OCI-LY7 (cell line): ENCODE results near the gene MANSC1. TPM values are rescaled to one million over a fixed set of nuclear protein-coding genes. Genes with fewer than 3 reads are reported as not detected.

Experiments
- BruUV-seq: library from RNA; stranded (reverse); fragments of 400-500 nt; replicated peaks from 2 replicates; lab custom pipeline; 2021; lab: Mats Ljungman, UMichigan
- CTCF ChIA-PET: fragments of 300-600 bp; sonication (Branson Sonifier 250); formaldehyde crosslinking; loops from one replicate; lab custom pipeline; 2022; ENCODE audit warnings: antibody characterized with exemption; ENCODE audit not compliant: unreplicated experiment; lab: Charles Lee
- POLR2A ChIA-PET: fragments of 300-600 bp; sonication (Branson Sonifier 250); formaldehyde crosslinking; loops from one replicate; lab custom pipeline; 2022; ENCODE audit warnings: antibody characterized with exemption; lab: Charles Lee
- DNase-seq: peaks from one replicate; pipeline ENCODE4 v3.0.0-alpha.2; 2015; ENCODE audit warnings: low spot score
- H2AFZ ChIP-seq: fragments of 200-600 bp; sonication (generic), shearing (Covaris generic); 2 replicates; pipeline ENCODE4 v1.6.1; 2014; ENCODE audit warnings: mild to moderate bottlenecking, antibody characterized with exemption, low read length, moderate library complexity
- H3K27ac ChIP-seq: fragments of 200-600 bp; sonication (generic); 2 replicates; pipeline ENCODE4 v1.5.1; 2014; ENCODE audit warnings: mixed run types, low read depth, mild to moderate bottlenecking, moderate library complexity, low read length, inconsistent platforms; ENCODE audit not compliant: poor library complexity, severe bottlenecking
- H3K36me3 ChIP-seq: fragments of 200-600 bp; sonication (generic); 2 replicates; pipeline ENCODE4 v1.6.1; 2014; ENCODE audit warnings: mild to moderate bottlenecking, antibody characterized with exemption, low read length, moderate library complexity, mixed read lengths; ENCODE audit not compliant: insufficient read depth
- H3K4me1 ChIP-seq: fragments of 200-600 bp; sonication (generic); 2 replicates; pipeline ENCODE4 v1.5.1; 2014; ENCODE audit warnings: mild to moderate bottlenecking, low read length; ENCODE audit not compliant: insufficient read depth, poor library complexity, severe bottlenecking
- H3K4me2 ChIP-seq: fragments of 200-600 bp; sonication (generic); 2 replicates; pipeline ENCODE4 v1.6.1; 2014; ENCODE audit warnings: mild to moderate bottlenecking, low read length
- H3K4me3 ChIP-seq: fragments of 200-600 bp; sonication (generic); 2 replicates; pipeline ENCODE4 v1.5.1; 2014; ENCODE audit warnings: mild to moderate bottlenecking, low read depth, low read length; ENCODE audit not compliant: poor library complexity, severe bottlenecking
- H3K79me2 ChIP-seq: fragments of 200-600 bp; sonication (generic); 2 replicates; pipeline ENCODE4 v1.6.1; 2016; ENCODE audit warnings: low read depth, mild to moderate bottlenecking, low read length, moderate library complexity, mixed read lengths; ENCODE audit not compliant: insufficient read depth
- H3K9me2 ChIP-seq: fragments of 200-600 bp; sonication (generic); 2 replicates; pipeline ENCODE4 v1.6.1; 2016; ENCODE audit warnings: mild to moderate bottlenecking, low read length, mixed read lengths; ENCODE audit not compliant: insufficient read depth
- H3K9me3 ChIP-seq: fragments of 200-600 bp; sonication (generic); 2 replicates; pipeline ENCODE4 v1.6.1; 2014; ENCODE audit warnings: mild to moderate bottlenecking, mixed run types, low read length, mixed read lengths
- H4K20me1 ChIP-seq: fragments of 200-600 bp; sonication (generic); 2 replicates; pipeline ENCODE4 v1.6.1; 2014; ENCODE audit warnings: mild to moderate bottlenecking, antibody characterized with exemption, low read length, moderate library complexity, mixed read lengths; ENCODE audit not compliant: insufficient read depth
- EZH2phosphoT487 ChIP-seq: fragments of 200-600 bp; sonication (generic); IDR thresholded peaks from 2 replicates; pipeline ENCODE4 v1.6.1; 2018; ENCODE audit warnings: low read depth, borderline replicate concordance, mild to moderate bottlenecking, mixed run types, antibody characterized with exemption, low read length, moderate library complexity, mixed read lengths
- intact Hi-C: fragments of 100-400 bp; cut with micrococcal nuclease; formaldehyde crosslinking; loops from one replicate; pipeline ENCODE4 v1.10.0; 2022; ENCODE audit not compliant: unreplicated experiment
- total RNA-seq, 2 experiments: library from RNA; depleted of rRNA in 1 of 2; stranded (reverse); fragments of >200 nt in 1 of 2; shearing (Covaris generic) in 1 of 2; gene quantifications; 2 replicates each; pipeline ENCODE4 v1.2.3, GENCODE V29; 2014 to 2022
- TF ChIP-seq, protein P1 (sequence below): fragments of 200-600 bp; sonication (generic); conservative IDR thresholded peaks from 2 replicates; pipeline ENCODE4 v1.5.1; 2014; ENCODE audit warnings: mild to moderate bottlenecking, antibody characterized with exemption, low read length, moderate library complexity, mixed read lengths

The MANSC1 gene
- total RNA-seq, 2 experiments from 2014 or later: not detected

DNA sequence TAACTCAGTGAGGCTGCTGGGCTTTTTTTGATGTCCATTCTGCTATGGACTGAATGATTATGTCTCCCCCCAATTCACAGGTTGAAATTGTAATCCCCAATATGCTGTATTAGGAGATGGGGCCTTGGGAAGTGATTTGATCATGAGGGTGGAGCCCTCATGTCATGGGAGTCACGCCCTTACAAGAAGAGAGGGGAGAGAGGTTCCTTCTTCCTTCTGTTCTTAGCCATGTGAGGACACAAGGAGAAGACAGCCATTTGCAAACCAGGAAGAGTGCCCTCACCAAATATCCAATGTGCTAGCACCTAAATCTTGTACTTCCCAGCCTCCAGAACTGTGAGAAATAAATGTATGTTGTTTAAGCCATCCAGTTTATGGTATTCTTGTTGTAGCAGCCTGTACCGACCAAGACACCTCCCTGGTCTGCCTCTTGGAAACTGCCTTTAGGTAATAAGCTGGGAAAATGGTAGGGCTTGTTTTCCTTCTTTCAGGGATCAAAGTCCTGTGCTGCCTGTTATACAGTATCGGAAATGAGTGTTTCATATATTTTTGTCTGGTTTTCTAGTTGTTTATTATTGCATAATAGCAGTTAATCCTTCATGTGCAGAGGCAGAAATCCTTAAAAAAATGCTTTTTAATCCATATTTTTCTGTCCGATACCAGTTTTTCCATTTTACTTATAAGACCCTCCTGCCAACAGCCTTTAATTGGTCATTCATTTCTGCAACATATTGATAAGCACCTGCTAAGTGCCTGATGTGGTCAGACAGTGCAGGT is 23.1 kb upstream of the MANSC1 start:
- Histone ChIP-seq H4K20me1 (no peaks in the 10 kb centered on the region), H2AFZ (no peak overlapping the region), H3K4me3 (no peak overlapping the region), H3K4me1 (no peaks in the 10 kb centered on the region), H3K36me3 (peaks cover 4% of the 10 kb centered on the region), H3K4me2 (no peak overlapping the region), H3K27ac (no peak overlapping the region), H3K79me2 (no peaks in the 10 kb centered on the region), H3K9me3 (no peaks in the 10 kb centered on the region), H3K9me2 (no peaks in the 10 kb centered on the region)
- ChIA-PET CTCF (interaction anchor here (0.6 kb wide), 1 partner anchor 775 kb away, joined by 4 read pairs; no protein-coding TSS in a partner anchor), POLR2A (no interaction called here)
- no peak for DNase-seq
- BruUV-seq: no TSS peak
- intact Hi-C loops: no loop called here
- TF ChIP-seq, protein P1, sequence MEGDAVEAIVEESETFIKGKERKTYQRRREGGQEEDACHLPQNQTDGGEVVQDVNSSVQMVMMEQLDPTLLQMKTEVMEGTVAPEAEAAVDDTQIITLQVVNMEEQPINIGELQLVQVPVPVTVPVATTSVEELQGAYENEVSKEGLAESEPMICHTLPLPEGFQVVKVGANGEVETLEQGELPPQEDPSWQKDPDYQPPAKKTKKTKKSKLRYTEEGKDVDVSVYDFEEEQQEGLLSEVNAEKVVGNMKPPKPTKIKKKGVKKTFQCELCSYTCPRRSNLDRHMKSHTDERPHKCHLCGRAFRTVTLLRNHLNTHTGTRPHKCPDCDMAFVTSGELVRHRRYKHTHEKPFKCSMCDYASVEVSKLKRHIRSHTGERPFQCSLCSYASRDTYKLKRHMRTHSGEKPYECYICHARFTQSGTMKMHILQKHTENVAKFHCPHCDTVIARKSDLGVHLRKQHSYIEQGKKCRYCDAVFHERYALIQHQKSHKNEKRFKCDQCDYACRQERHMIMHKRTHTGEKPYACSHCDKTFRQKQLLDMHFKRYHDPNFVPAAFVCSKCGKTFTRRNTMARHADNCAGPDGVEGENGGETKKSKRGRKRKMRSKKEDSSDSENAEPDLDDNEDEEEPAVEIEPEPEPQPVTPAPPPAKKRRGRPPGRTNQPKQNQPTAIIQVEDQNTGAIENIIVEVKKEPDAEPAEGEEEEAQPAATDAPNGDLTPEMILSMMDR: no peak
- TF ChIP-seq EZH2phosphoT487: no peak

DNA sequence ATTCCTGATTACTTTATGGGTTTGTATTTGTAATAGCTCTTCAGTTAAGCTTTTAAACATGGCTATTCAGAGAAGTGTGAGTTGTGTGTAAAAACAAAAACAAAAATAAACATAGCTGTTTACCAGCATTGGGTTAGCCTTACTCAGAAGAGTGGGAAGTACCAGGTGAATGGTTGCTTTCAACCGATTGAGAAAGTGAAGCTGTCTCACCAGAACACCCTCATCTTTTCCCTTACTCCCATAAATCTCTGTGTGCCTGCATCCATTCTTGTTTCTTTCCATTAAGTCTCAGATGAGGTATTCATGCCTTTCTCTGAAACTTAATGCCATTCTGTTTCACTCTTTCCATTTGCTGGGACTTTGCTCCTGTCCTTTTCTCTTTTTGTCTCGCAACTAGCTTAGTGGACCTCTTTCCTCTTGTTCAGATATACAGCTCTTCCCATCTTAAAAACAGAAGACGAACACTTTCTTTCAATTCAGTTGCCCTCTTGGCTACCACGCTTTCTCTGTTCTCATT is 17.5 kb upstream of the MANSC1 start:
- H3K4me1 ChIP-seq: no peaks in the 10 kb centered on the region
- H3K4me3 ChIP-seq: no peak overlapping the region
- no peaks in the 10 kb centered on the region for H3K9me2 ChIP-seq
- TF ChIP-seq, protein P1: no peak
- TF ChIP-seq EZH2phosphoT487: no peak
- H4K20me1 ChIP-seq: no peaks in the 10 kb centered on the region
- H3K79me2 ChIP-seq: no peaks in the 10 kb centered on the region
- H2AFZ ChIP-seq: no peak overlapping the region
- H3K4me2 ChIP-seq: no peak overlapping the region
- H3K36me3 ChIP-seq: peaks cover 10% of the 10 kb centered on the region
- ChIA-PET CTCF (no interaction called here), POLR2A (interaction anchor here (0.7 to 2.8 kb wide), 2 partner anchors 10 to 71 kb away, joined by 3 to 24 read pairs; partner anchors contain the start of gene BORCS5)
- BruUV-seq: no TSS peak
- no peak for DNase-seq
- H3K9me3 ChIP-seq: no peaks in the 10 kb centered on the region
- intact Hi-C loops: loop anchor here (5.0 kb wide), 1 partner anchor 60 kb away; no protein-coding TSS in a partner anchor
- H3K27ac ChIP-seq: no peak overlapping the region
